GM12892 (cell line): Measurements from ENCODE around the gene DCLK1.

Experiments
- POLR2A ChIP-seq: IDR thresholded peaks from 2 replicates; pipeline ENCODE4 v1.6.1; 2011; ENCODE audit warnings: low read depth, low read length, control low read depth
- POLR2AphosphoS5 ChIP-seq: IDR thresholded peaks from 2 replicates; pipeline ENCODE4 v1.6.1; 2011; ENCODE audit warnings: low read depth, low read length, control low read depth
- TAF1 ChIP-seq: IDR thresholded peaks from 2 replicates; pipeline ENCODE4 v1.6.1; 2011; ENCODE audit warnings: low read depth, mild to moderate bottlenecking, control low read depth, low read length, borderline replicate concordance

GRCh38 chr13:35889560-35889959 is 241.6 kb downstream of the DCLK1 start:
- TF ChIP-seq POLR2A (no peak), POLR2AphosphoS5 (no peak), TAF1 (no peak)
